Body of pancreas (tissue), 4 donors: ENCODE results near the gene LTBP1. TPM values are rescaled to one million over a fixed set of nuclear protein-coding genes. Genes with fewer than 3 reads are reported as not detected.
"Not testable (repeated sequence)": the region's sequence is repeated elsewhere in the genome, so short reads cannot be mapped to it uniquely, and the experiment has no call there.

Source experiments
- ATAC-seq: fragments of 150-250 bp; one replicate; pipeline ENCODE4 v1.9.1; 2016
- DNase-seq, 4 donors: peaks; one replicate each; pipeline ENCODE4 v3.0.0-alpha.2; 2019
- H3K27ac ChIP-seq, 4 donors: fragments of 200-600 bp; sonication (generic); 1 replicate in 3 of 4; 2 replicates in 1 of 4; pipeline versions ENCODE4 v1.5.1 to v1.6.1; 2016 to 2019; ENCODE audit warnings: mild to moderate bottlenecking in 1 of 4, mixed read lengths in 1 of 4, moderate library complexity in 1 of 4
- H3K27me3 ChIP-seq, 2 donors: fragments of 200-600 bp; sonication (generic); one replicate each; pipeline ENCODE4 v1.6.0; 2016; ENCODE audit warnings: mild to moderate bottlenecking in 1 of 2
- H3K36me3 ChIP-seq, 2 donors: fragments of 200-600 bp; sonication (generic); replicated peaks in 1 of 2; 2 replicates each; pipeline ENCODE4 v1.5.1; 2016; ENCODE audit warnings: low read depth in 2 of 2; ENCODE audit not compliant: insufficient read depth in 1 of 2
- H3K4me1 ChIP-seq: fragments of 200-600 bp; sonication (generic); one replicate; pipeline ENCODE4 v1.6.0; 2016
- H3K4me3 ChIP-seq, 2 donors: fragments of 200-600 bp; sonication (generic); 1 replicate in 1 of 2; 2 replicates in 1 of 2; pipeline ENCODE4 v1.5.1; 2016 to 2019
- H3K9me3 ChIP-seq, 3 donors: fragments of 200-600 bp; sonication (generic); 1 replicate in 2 of 3; 2 replicates in 1 of 3; pipeline ENCODE4 v1.5.1; 2016
- POLR2A ChIP-seq, 3 donors: fragments of 450-650 bp; IDR thresholded peaks; one replicate each; pipeline ENCODE4 v1.6.1; 2016; ENCODE audit warnings: antibody characterized with exemption in 3 of 3, mild to moderate bottlenecking in 2 of 3
- WGBS, 2 donors: methylation state at CpG; one replicate each; pipeline ENCODE4 v1.1.5; 2017; 5-methylcytosine and 5-hydroxymethylcytosine counted together
- intact Hi-C: fragments of 100-400 bp; cut with DNase I; formaldehyde crosslinking; loops from one replicate; pipeline ENCODE4 v1.15.1; 2023
- total RNA-seq, 2 donors: library from RNA; depleted of rRNA; stranded (reverse); fragments of >200 nt; gene quantifications; one replicate each; pipeline ENCODE4 v1.1.0, GENCODE V29; 2016
- TF ChIP-seq, protein P1 (sequence below), 7 experiments: fragments of 450-650 bp in 4 of 7; fragments of 200-600 bp in 3 of 7; sonication (generic) in 3 of 7; IDR thresholded peaks; one replicate each; pipeline ENCODE4 v1.5.1; 2016 to 2019; ENCODE audit warnings: antibody characterized with exemption in 7 of 7

Gene LTBP1
- total RNA-seq, 2 donors from 2014 or later = 8.8 to 10.2 TPM

DNA sequence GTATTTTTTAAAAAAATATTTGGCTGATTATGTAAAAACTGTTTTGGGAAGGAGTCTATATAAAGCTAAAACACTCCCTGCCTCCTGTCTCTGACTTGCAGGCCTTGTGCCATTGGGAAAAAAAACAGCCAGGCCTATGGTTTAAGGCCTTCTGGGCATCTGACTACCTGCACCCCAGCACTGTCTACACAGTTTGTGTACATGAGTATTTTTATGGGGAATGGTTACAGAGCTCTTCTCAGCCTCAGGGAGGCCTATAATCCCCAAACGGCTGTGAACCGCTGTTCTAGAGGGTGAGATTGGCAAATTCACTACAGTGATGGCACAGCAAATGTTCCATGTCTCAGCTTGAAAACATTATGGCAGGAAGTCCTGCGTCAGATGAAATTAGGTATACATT is 96.1 kb downstream of the LTBP1 start:
- H3K36me3 ChIP-seq = no peaks in the 10 kb centered on the region
- TF ChIP-seq, protein P1, sequence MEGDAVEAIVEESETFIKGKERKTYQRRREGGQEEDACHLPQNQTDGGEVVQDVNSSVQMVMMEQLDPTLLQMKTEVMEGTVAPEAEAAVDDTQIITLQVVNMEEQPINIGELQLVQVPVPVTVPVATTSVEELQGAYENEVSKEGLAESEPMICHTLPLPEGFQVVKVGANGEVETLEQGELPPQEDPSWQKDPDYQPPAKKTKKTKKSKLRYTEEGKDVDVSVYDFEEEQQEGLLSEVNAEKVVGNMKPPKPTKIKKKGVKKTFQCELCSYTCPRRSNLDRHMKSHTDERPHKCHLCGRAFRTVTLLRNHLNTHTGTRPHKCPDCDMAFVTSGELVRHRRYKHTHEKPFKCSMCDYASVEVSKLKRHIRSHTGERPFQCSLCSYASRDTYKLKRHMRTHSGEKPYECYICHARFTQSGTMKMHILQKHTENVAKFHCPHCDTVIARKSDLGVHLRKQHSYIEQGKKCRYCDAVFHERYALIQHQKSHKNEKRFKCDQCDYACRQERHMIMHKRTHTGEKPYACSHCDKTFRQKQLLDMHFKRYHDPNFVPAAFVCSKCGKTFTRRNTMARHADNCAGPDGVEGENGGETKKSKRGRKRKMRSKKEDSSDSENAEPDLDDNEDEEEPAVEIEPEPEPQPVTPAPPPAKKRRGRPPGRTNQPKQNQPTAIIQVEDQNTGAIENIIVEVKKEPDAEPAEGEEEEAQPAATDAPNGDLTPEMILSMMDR (IDR thresholded peaks at IDR 0.05) = no peak
- no peak for TF ChIP-seq POLR2A (IDR thresholded peaks at IDR 0.05)
- H3K4me3 ChIP-seq = no peak overlapping the region
- no peaks in the 10 kb centered on the region for H3K9me3 ChIP-seq
- no peaks in the 10 kb centered on the region for H3K4me1 ChIP-seq
- DNase-seq (no peak), ATAC-seq (no peak)
- no peak overlapping the region for H3K27ac ChIP-seq
- 91 to 93% methylated on average over 3 of the region's 3 CpGs for WGBS, 2 donors
- intact Hi-C loops = no loop called here
- no peaks in the 10 kb centered on the region for H3K27me3 ChIP-seq

DNA sequence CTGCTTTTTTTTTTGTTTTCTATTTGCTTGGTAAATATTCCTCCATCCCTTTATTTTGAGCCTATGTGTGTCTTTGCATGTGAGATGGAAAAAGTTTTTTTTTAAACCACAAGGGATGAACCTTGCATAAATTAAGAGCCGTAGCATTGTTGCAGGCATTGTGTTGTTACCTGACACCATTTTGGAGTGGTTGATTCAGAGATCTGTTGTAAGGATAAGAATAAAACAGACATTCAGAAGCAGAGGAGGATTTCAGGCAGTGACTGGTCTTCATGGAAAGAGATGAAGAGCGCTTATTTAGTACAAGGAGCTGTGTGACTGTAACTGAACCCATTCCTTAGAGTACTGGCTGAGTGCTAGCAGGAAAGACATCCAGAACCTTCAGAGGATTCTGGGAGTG is 101.2 kb downstream of the LTBP1 start:
- H3K27ac ChIP-seq = no peak overlapping the region
- H3K9me3 ChIP-seq = no peaks in the 10 kb centered on the region
- H3K27me3 ChIP-seq = no peaks in the 10 kb centered on the region
- intact Hi-C loops = no loop called here
- WGBS, 2 donors = 9 to 25% methylated on average over 2 of the region's 2 CpGs
- no peaks in the 10 kb centered on the region for H3K36me3 ChIP-seq
- TF ChIP-seq POLR2A (IDR thresholded peaks at IDR 0.05) = no peak
- TF ChIP-seq, protein P1 (IDR thresholded peaks at IDR 0.05) = no peak
- H3K4me3 ChIP-seq = no peak overlapping the region
- DNase-seq (no peak), ATAC-seq (no peak)
- no peaks in the 10 kb centered on the region for H3K4me1 ChIP-seq

DNA sequence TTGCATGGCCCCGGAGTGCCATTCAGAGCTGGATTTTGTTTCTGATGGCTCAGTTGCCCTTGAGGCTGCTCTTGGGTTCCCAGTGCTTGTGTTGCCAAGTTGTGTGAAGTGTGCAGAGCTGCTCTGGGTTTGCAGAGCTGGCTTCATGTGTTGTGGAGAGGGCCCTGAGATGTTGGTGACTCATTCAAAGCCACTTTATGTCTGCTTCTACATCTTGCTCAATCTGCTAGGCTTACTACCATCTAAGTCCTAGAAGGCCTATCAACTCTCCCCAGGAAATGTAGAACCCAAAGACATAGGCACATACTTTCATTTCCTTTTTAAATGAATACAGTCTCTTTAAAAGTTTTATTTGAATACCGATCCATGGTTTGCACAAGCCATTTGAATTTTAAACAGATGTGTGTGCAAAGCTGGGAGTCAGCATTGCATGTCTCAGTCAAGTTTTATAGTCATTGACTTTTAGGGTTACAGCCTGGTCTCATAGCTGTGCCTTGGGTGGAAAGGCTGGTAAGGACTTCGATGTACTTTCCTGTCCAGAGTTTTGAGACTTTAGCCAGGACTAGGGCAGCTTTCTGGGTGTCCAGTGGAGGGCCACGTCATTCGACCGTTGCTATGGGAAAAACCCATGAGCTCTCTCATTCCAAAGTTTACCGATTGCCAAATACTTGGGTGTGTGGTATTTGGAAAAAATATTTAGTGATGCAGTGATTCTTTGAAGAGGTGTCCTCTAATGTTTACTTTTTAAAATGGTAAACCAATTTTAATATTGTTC is 105.0 kb downstream of the LTBP1 start:
- 86 to 88% methylated on average over 7 of the region's 7 CpGs for WGBS, 2 donors
- intact Hi-C loops = no loop called here
- H3K9me3 ChIP-seq = no peaks in the 10 kb centered on the region
- ATAC-seq (no peak), DNase-seq (no peak)
- TF ChIP-seq, protein P1 (IDR thresholded peaks at IDR 0.05) = no peak
- TF ChIP-seq POLR2A (IDR thresholded peaks at IDR 0.05) = no peak
- H3K27me3 ChIP-seq = no peaks in the 10 kb centered on the region
- H3K36me3 ChIP-seq = no peaks in the 10 kb centered on the region
- H3K27ac ChIP-seq = no peak overlapping the region
- H3K4me1 ChIP-seq = no peaks in the 10 kb centered on the region
- no peak overlapping the region for H3K4me3 ChIP-seq

DNA sequence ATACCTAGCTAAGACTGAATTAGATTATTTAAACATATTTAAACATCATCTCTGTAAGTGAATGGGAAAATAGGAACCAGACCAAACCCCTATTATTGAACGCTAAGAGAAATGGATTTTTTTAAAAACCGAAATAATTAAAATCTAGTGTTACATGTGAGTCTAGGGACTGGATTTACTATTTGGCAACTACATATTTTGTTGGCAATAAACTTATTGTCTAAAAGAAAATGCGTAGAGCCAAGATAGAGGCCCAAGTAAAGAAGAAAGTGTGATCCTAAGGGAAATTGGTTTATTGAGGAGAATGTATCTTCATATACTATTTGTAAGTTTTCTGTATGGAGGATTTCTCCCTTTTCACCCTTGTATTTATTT is 105.6 kb downstream of the LTBP1 start:
- intact Hi-C loops = no loop called here
- Histone ChIP-seq H3K27ac (no peak overlapping the region), H3K4me1 (no peaks in the 10 kb centered on the region), H3K4me3 (no peak overlapping the region), H3K9me3 (no peaks in the 10 kb centered on the region), H3K36me3 (no peaks in the 10 kb centered on the region), H3K27me3 (no peaks in the 10 kb centered on the region)
- no peak for ATAC-seq
- 93 to 95% methylated on average over 3 of the region's 3 CpGs for WGBS, 2 donors
- DNase-seq = no peak
- TF ChIP-seq, protein P1 (IDR thresholded peaks at IDR 0.05) = no peak
- no peak for TF ChIP-seq POLR2A (IDR thresholded peaks at IDR 0.05)

DNA sequence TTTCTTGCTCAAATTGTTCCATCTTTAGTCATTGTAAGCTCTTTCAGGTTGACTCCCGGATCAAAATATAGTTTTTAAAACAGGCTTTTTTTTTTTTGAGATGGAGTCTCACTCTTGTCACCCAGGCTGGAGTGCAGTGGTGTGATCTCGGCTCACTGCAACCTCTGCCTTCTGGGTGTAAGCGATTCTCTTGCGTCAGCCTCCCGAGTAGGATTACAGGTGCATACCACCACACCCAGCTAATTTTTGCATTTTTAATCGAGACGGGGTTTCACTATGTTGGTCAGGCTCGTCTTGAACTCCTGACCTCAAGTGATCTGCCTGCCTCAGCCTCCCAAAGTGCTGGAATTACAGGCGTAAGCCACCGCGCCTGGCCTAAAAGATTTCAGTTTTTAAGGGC is 106.0 kb downstream of the LTBP1 start:
- H3K4me1 ChIP-seq, H3K9me3 ChIP-seq, H3K27me3 ChIP-seq, ATAC-seq, H3K36me3 ChIP-seq, H3K27ac ChIP-seq, H3K4me3 ChIP-seq, intact Hi-C loops, DNase-seq: not testable (repeated sequence)
- 91 to 95% methylated on average over 11 of the region's 11 CpGs for WGBS, 2 donors
